ENCODE results near the gene MAPRE3. TPM values are rescaled to one million over a fixed set of nuclear protein-coding genes. Genes with fewer than 3 reads are reported as not detected.

The MAPRE3 gene
- total and polyA plus RNA-seq, 11 donors = 27.4 to 65.0 (median 42.3) TPM

GRCh38 chr2:26938399-26939118 lies 31.9 kb upstream of the MAPRE3 start:
- 75 to 78% (median 77%) methylated on average over 8 to 10 of the region's 10 CpGs for WGBS, 4 donors
- no peak for TF ChIP-seq CTCF (IDR thresholded peaks at IDR 0.05)
- no peak for TF ChIP-seq POLR2A (IDR thresholded peaks at IDR 0.05)
- Histone ChIP-seq H3K36me3 (no peaks in the 10 kb centered on the region), H3K9me3 (no peaks in the 10 kb centered on the region), H3K27ac (no peak overlapping the region), H3K4me3 (no peak overlapping the region), H3K4me1 (peaks cover 0 to 2% (median 0%) of the 10 kb centered on the region in 12 donors), H3K27me3 (peaks cover 0 to 19% (median 0%) of the 10 kb centered on the region in 9 donors)
- DNase-seq = no peak
- intact Hi-C loops (cut with DNase I) = loop anchor here in 1 of 10 donors (2.0 kb wide), 1 partner anchor 94 kb away; no protein-coding TSS in a partner anchor
- ATAC-seq = no peak

GRCh38 chr2:26940001-26940400 lies 30.4 kb upstream of the MAPRE3 start:
- ATAC-seq = no peak

GRCh38 chr2:26941486-26941885 lies 29.0 kb upstream of the MAPRE3 start:
- 82 to 91% (median 88%) methylated on average over 3 of the region's 3 CpGs for WGBS, 4 donors
- no peak for ATAC-seq
- Histone ChIP-seq H3K4me1 (peaks cover 0 to 2% (median 0%) of the 10 kb centered on the region in 12 donors), H3K4me3 (no peak overlapping the region), H3K36me3 (no peaks in the 10 kb centered on the region), H3K27ac (no peak overlapping the region), H3K9me3 (no peaks in the 10 kb centered on the region), H3K27me3 (peaks cover 0 to 23% (median 3%) of the 10 kb centered on the region in 9 donors)
- DNase-seq = no peak
- intact Hi-C loops (cut with DNase I) = loop anchor here in 1 of 10 donors (5.0 kb wide), 1 partner anchor 94 kb away; the partner anchor contains the start of gene DPYSL5
- no peak for TF ChIP-seq CTCF (IDR thresholded peaks at IDR 0.05)
- TF ChIP-seq POLR2A (IDR thresholded peaks at IDR 0.05) = no peak

More at GRCh38 chr2:26940001-26940400, 30.4 kb upstream of the MAPRE3 start:
- Histone ChIP-seq H3K27ac (no peak overlapping the region), H3K36me3 (no peaks in the 10 kb centered on the region), H3K27me3 (peaks cover 0 to 26% (median 3%) of the 10 kb centered on the region in 9 donors), H3K4me3 (no peak overlapping the region), H3K9me3 (no peaks in the 10 kb centered on the region), H3K4me1 (peaks cover 0 to 2% (median 0%) of the 10 kb centered on the region in 12 donors)
- DNase-seq = no peak
- no peak for TF ChIP-seq CTCF (IDR thresholded peaks at IDR 0.05)
- no peak for TF ChIP-seq POLR2A (IDR thresholded peaks at IDR 0.05)
- intact Hi-C loops (cut with DNase I) = loop anchor here in 1 of 10 donors (5.0 kb wide), 1 partner anchor 93 kb away; the partner anchor contains the start of gene DPYSL5
- WGBS, 4 donors = 83 to 90% (median 88%) methylated on average over 9 of the region's 9 CpGs

GRCh38 chr2:26942543-26943295 lies 27.7 kb upstream of the MAPRE3 start:
- WGBS, 4 donors = 22 to 25% (median 23%) methylated on average over 27 to 28 of the region's 28 CpGs
- ATAC-seq (peak in 3 of 4 donors; percentile 33 to 60 (median 36)), DNase-seq (peak; percentile 44 to 73 (median 50))
- no peak for TF ChIP-seq POLR2A (IDR thresholded peaks at IDR 0.05)
- TF ChIP-seq CTCF (IDR thresholded peaks at IDR 0.05) = peak; percentile 71 to 89 (median 84)
- peaks cover 0 to 12% (median 8%) of the 10 kb centered on the region in 12 donors for H3K4me1 ChIP-seq
- peaks cover 0 to 27% (median 3%) of the 10 kb centered on the region in 9 donors for H3K27me3 ChIP-seq
- H3K27ac ChIP-seq = no peak overlapping the region
- H3K36me3 ChIP-seq = no peaks in the 10 kb centered on the region
- no peak overlapping the region for H3K4me3 ChIP-seq
- intact Hi-C loops (cut with DNase I) = loop anchor here in 9 of 10 donors (1.0 to 5.0 kb wide), 3 partner anchors 95 to 96 kb away; partner anchors contain the start of gene DPYSL5 (in 1 of the 9)
- no peaks in the 10 kb centered on the region for H3K9me3 ChIP-seq
